ENCODE data around the gene RBPJL. TPM values are rescaled to one million over a fixed set of nuclear protein-coding genes. Genes with fewer than 3 reads are reported as not detected.

The RBPJL gene
- total and polyA plus RNA-seq, 3 donors from 2014 or later = 0.26 to 1.1 (median 0.43) TPM

DNA sequence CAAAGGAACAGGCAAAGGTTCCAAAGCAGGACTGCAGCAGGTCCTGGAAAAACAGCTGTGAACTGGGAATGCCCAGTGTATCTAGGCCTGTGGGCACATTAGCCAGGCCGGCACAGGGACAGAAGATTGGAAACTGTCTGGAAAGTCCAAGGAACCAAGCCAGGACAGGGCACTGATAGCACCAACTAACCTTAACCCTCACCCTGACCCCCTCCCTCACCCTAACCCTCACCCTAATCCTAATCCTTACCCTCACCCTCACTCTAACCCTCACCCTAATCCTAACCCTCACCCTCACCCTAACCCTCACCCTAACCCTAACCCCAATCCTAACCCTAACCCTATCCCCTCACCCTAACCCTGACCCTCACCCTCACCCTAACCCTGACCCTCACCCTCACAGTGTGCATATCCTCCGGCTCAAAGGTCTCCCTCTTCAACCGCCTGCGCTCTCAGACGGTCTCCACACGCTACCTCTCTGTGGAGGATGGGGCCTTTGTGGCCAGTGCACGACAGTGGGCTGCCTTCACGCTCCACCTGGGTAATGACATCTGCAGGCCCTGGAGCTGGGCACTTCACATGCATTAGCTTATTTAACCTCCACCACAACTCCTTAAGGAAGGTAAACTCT lies 6.5 kb downstream of the RBPJL start:
- TF ChIP-seq, protein P1, sequence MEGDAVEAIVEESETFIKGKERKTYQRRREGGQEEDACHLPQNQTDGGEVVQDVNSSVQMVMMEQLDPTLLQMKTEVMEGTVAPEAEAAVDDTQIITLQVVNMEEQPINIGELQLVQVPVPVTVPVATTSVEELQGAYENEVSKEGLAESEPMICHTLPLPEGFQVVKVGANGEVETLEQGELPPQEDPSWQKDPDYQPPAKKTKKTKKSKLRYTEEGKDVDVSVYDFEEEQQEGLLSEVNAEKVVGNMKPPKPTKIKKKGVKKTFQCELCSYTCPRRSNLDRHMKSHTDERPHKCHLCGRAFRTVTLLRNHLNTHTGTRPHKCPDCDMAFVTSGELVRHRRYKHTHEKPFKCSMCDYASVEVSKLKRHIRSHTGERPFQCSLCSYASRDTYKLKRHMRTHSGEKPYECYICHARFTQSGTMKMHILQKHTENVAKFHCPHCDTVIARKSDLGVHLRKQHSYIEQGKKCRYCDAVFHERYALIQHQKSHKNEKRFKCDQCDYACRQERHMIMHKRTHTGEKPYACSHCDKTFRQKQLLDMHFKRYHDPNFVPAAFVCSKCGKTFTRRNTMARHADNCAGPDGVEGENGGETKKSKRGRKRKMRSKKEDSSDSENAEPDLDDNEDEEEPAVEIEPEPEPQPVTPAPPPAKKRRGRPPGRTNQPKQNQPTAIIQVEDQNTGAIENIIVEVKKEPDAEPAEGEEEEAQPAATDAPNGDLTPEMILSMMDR (IDR thresholded peaks at IDR 0.05) = no peak
- no peak for TF ChIP-seq POLR2A (IDR thresholded peaks at IDR 0.05)
- no peaks in the 10 kb centered on the region for H3K4me1 ChIP-seq
- no peaks in the 10 kb centered on the region for H3K27me3 ChIP-seq
- H3K27ac ChIP-seq = no peak overlapping the region
- no peak overlapping the region for H3K4me3 ChIP-seq
- WGBS, 2 donors = 89 to 93% methylated on average over 8 of the region's 8 CpGs
- H3K9me3 ChIP-seq = no peaks in the 10 kb centered on the region
- no peak for DNase-seq
- intact Hi-C loops (cut with DNase I; ENCODE audit: low total_unique reads) = no loop called here
- H3K36me3 ChIP-seq (ENCODE audit: low read depth, missing control alignments) = no peaks in the 10 kb centered on the region

DNA sequence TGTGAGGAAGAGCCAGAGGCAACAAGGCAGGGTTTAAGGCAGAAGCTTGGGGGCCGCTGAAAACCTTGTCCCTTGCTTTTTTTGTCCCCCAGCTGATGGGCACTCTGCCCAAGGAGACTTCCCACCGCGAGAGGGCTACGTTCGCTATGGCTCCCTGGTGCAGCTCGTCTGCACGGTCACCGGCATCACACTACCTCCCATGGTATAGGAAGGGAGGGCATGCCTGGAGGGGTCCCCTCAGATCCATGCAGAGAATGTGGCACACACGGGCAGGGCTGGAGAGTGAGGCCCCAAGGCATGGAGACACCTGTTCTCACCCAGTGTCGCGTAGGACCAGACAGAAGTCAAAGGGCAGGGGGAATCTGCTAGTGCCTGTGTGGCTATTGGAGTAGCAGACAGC lies 7.3 kb downstream of the RBPJL start:
- H3K9me3 ChIP-seq = no peaks in the 10 kb centered on the region
- no peak overlapping the region for H3K4me3 ChIP-seq
- no peaks in the 10 kb centered on the region for H3K27me3 ChIP-seq
- no peak for DNase-seq
- no peaks in the 10 kb centered on the region for H3K4me1 ChIP-seq
- TF ChIP-seq, protein P1 (IDR thresholded peaks at IDR 0.05) = no peak
- TF ChIP-seq POLR2A (IDR thresholded peaks at IDR 0.05) = no peak
- WGBS, 2 donors = 85 to 88% methylated on average over 4 to 11 of the region's 11 CpGs
- intact Hi-C loops (cut with DNase I; ENCODE audit: low total_unique reads) = no loop called here
- no peak overlapping the region for H3K27ac ChIP-seq
- no peaks in the 10 kb centered on the region for H3K36me3 ChIP-seq (ENCODE audit: low read depth, missing control alignments)

DNA sequence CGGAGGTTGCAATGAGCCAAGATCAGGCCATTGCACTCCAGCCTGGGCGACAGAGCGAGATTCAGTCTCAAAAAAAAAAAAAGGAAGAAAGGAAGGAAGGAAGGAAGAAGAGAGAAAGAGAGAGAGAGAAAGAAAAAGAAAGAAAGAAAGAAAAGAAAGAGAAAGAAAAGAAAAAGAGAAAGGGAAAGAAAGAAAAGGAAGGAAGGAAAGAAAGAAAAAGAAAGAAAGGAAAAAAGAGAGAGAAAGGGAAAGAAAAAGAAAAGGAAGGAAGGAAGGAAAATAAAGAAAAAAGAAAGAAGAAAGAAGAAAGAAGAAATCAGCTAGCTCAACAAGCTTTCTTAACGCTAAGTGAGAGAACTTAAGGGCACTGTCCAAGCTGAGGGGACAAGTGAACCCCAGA lies 9.0 kb downstream of the RBPJL start:
- intact Hi-C loops (cut with DNase I; ENCODE audit: low total_unique reads) = loop anchor here (5.0 kb wide), 1 partner anchor 127 kb away; no protein-coding TSS in a partner anchor
- no peak for DNase-seq
- no peaks in the 10 kb centered on the region for H3K4me1 ChIP-seq
- TF ChIP-seq POLR2A (IDR thresholded peaks at IDR 0.05) = no peak
- TF ChIP-seq, protein P1 (IDR thresholded peaks at IDR 0.05) = no peak
- H3K27ac ChIP-seq = no peak overlapping the region
- no peak overlapping the region for H3K4me3 ChIP-seq
- 84 to 85% methylated on average over 4 of the region's 4 CpGs for WGBS, 2 donors
- H3K36me3 ChIP-seq (ENCODE audit: low read depth, missing control alignments) = no peaks in the 10 kb centered on the region
- no peaks in the 10 kb centered on the region for H3K9me3 ChIP-seq
- H3K27me3 ChIP-seq = no peaks in the 10 kb centered on the region

DNA sequence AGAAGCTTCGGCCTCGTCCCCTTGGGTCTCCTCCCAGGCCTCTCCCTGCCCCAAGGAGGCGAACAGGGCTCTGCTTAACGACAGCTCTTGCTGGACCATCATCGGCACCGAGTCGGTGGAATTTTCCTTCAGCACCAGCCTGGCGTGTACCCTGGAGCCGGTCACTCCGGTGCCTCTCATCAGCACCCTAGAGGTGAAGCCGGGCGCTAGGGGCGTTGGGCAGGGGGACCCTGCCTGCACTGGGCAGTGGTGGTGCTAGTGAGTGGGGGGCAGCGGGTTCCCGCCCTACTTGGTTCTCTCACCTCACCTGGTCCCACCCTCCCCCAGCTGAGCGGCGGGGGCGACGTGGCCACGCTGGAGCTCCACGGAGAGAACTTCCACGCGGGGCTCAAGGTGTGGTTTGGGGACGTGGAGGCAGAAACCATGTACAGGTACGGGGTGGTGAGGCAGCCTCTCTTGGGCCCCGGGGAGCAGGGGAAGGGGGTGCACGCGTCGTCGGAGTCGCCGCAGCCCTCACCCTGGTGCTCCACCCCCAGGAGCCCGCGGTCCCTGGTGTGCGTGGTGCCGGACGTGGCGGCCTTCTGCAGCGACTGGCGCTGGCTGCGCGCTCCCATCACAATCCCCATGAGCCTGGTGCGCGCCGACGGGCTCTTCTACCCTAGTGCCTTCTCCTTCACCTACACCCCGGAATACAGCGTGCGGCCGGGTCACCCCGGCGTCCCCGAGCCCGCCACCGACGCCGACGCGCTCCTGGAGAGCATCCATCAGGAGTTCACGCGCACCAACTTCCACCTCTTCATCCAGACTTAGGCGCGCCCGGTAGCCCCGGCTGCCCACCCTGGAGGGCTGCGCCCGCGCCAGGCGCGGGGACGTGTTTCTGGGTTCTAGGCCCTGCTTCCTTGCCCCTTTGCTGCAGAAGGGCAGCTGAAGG lies 9.8 kb downstream of the RBPJL start:
- Histone ChIP-seq H3K27ac (no peak overlapping the region), H3K9me3 (no peaks in the 10 kb centered on the region), H3K36me3 (ENCODE audit: low read depth, missing control alignments) (no peaks in the 10 kb centered on the region), H3K4me3 (peak overlapping the region in 1 of 2 donors; percentile 21), H3K27me3 (no peaks in the 10 kb centered on the region), H3K4me1 (no peaks in the 10 kb centered on the region)
- no peak for DNase-seq
- intact Hi-C loops (cut with DNase I; ENCODE audit: low total_unique reads) = loop anchor here (5.0 kb wide), 1 partner anchor 126 kb away; no protein-coding TSS in a partner anchor
- TF ChIP-seq, protein P1 (IDR thresholded peaks at IDR 0.05) = no peak
- TF ChIP-seq POLR2A (IDR thresholded peaks at IDR 0.05) = no peak
- WGBS, 2 donors = 20 to 24% methylated on average over 1 to 60 of the region's 71 CpGs

Measured in testis (tissue), 3 donors.